Activated T-helper 1 cell treated with Interleukin-2 at 50 U/mL for 16 hours (primary cell): ENCODE data around the gene SPON2.

Experiments
- DNase-seq: peaks from one replicate; pipeline ENCODE4 v3.0.0-alpha.2; 2020; ENCODE audit warnings: low read depth

Gene SPON2

DNA sequence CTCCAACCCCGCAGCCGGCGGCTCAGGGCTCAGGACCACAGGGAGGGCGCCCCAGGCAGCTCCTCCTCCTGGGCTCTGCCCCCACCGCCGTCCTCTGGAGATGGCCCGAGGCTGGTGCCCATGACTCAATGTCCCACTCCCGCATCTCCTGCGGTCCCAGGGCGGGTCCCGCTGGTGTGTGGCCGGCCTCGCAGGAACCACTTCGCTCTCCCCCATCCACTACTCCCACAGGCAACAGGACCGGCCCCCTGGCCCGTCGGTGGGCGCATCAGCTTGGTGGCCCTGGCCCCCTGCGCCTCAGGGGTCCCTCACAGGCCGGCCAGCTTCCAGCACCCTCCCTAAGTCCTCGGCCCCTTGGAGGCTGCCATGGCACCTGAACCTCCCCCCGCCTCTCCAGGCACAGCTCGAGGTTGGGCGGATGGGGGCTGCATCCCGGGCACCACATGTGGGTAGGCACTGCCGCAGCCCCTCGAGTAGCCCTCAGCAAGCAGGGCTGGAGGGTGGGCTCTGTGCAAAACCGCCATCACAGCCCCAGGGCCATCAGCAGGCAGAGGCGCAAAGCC is 22.8 kb upstream of the SPON2 start:
- DNase-seq: no peak

DNA sequence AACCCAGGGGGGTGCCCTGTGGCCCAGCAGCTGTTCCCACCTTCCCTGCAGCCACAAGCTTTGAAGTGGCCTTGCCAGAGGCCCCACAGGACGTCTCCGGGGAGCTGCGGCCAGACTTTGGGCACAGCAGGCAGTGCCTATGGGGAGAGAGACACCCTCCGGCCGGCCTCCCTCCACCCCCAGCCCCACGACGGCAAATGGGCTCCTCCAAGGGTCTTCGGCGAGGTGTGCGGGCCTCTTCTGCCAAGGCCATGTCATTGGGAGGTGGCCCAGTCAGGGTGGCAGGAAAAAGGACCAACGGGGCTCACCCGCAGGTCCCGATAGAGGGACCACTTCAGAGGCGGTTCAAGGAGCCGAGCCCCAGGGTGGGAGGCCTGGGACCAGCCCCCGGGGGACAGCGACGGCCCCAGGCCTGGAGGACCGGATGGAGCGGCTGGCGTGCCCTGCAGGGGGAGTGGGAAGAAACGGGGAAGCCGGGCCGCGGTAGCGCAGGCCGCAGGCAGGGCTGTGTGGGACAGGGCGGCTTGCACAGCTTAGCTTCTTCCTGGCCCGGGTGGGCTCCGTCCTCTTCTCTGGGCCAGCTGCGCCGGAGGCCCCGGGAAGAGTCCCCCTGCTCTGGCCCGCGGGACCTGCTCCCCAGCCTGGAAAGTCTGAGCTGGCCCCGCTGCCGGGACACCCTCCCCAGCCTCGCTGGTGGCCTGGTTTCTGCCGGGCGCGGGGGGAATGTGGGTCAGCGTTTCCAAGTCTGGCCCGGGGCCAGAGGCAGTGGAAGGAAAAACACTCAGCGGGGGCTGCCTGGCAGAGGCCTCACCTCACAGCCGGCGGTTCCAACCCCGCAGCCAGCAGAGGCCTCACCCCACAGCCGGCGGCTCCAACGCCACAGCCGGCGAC is 21.9 kb upstream of the SPON2 start:
- no peak for DNase-seq

DNA sequence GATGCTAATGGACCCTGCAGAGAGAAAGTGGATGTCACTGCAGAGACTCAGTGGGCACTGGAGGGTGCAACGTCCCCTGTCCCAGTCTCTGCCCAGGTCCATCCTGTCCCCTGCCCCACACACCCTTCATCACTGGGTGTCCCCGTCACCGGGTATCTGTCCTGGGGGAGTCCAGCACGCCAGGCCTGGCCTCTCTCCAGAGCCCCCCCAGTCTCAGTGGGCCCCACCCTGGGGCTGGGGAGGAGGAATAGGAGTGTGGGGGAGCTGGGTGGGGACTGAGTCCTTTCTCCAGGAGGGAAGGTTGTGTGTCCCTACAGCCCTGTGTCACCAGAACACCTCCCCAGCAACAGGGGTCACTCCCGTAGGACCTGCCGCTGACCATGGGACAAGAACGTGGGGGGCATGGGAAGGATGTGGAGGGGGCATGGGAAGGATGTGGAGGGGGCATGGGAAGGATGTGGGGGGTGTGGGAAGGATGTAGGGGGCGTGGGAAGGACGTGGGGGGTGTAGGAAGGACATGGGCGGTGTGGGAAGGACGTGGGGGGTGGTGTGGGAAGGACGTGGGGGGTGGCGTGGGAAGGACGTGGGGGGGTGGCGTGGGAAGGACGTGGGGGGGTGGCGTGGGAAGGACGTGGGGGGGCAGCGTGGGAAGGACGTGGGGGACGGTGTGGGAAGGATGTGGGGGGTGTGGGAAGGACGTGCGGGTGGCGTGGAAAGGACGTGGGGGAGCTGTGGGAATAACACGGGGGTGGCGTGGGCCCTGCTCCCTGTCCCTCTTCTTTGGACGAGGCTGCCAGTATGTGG is 21.0 kb upstream of the SPON2 start:
- no peak for DNase-seq

DNA sequence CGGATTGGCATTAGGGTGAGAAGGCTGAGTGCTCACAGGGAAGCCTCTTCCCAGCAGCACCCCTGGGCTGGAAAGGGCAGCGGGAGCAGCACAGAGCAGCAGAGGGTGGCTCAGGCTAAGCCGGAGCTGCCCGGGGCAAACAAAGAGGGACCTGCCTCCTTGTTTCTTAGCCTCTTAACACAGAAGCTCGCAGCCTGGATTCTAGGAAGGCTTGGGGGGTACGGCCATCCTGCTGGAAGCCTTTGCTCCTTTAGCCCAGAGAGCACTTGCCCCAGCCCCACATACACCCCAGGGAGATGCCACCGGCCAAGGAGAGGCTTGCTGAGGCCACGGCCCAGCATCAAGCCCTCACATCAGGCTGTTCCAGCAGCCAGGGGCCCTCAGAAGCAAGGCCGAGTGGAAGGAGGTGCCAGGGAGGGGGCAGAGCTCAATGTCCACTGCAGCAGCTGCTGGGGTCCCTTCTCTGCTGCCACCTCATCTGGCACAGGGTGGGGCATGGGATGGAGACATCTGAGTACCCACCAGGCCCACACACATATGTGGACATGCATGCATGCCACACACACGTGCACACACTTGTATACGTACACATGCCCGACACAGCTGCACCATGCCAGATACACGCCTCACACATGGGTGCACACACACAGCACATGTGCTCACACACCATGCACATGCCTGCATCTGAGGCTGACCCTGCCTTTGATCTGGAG is 20.3 kb upstream of the SPON2 start:
- DNase-seq: no peak

DNA sequence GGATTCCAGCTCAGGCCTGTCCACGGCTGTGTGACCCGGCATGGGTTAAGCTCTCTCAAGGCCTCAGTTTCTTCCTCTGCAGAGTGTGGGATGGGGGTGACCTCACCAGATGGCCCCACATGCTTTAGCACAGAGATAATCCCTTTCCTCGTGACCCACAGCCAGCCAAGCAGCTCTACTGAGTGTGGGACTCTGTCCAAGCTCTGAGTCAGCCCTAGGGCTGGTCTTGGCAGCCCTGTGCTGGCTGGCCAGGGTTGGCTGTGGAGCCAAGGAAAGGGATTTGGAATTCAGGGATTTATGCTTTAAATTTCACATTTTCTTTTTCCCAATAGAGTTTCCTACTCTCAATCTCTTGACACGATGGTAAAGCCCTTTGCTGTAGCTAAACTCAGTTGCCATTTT is 19.7 kb upstream of the SPON2 start:
- no peak for DNase-seq

DNA sequence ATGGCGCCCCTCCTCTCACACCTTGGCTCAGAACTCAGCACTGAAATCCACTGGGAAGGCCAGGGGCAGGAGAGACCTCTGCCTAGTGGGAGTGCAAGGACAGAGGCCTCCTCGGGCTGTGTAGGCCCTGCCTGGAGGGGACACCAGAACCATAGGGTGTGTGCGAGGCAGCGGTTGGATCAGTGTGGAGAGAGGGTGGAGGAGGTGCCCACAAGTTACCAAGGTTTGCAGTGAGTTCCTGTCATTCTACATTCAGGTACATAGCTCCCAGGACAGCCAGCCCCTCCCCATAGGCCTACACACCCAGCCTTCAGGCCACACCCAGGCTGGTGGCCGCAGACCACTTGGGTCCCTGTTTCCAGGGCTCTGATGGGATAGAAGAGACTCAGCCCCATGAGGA is 19.2 kb upstream of the SPON2 start:
- no peak for DNase-seq

DNA sequence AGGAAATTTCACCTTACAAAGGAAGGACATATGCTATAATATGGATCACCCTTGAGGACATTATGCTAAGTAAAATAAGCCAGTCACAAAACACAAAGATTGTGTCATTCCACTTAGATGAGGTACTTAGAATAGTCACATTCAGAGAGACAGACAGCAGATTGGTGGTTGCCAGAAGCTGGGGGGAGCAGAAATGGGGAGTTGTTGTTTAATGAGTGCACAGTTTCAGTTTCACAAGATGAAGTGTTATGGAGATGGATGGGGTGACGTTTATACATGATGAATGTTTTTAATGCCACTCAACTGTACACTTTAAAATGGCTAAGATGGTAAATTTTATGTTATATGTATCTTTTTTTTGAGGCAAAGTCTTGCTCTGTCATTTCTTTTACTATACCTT is 14.8 kb upstream of the SPON2 start:
- DNase-seq: no peak

DNA sequence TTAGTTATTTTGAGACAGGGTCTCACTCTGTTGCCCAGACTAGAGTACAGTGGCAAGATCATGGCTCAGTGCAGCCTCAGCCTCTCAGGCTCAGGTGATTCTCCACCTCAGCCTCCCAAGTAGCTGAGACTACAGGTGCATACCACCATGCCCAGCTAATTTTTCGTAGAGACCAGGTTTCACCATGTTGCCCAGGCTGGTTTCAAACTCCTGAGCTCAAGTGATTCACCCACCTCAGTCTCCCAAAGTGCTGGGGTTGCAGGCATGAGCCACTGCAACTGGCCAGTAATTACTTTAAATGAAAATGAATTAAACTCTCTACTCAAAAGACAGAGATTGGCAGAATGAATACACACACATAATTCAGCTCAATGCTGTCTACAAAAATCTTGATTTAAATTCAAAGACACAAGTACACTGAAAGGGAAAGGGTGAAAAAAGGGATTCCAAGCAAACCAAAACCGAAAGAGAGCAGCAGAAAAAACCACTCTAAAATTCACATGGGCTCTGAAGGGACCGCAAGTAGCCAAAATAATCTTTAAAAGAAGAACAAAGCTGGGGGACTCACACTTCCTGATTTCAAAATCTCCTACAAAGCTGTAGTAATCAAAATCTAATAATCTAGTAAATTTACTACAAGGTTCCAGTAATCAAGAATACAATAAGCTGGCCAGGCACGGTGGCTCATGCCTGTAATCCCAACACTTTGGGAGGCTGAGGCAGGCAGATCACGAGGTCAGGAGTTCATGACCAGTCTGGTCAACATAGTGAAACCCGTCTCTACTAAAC is 11.8 kb upstream of the SPON2 start:
- DNase-seq: no peak

DNA sequence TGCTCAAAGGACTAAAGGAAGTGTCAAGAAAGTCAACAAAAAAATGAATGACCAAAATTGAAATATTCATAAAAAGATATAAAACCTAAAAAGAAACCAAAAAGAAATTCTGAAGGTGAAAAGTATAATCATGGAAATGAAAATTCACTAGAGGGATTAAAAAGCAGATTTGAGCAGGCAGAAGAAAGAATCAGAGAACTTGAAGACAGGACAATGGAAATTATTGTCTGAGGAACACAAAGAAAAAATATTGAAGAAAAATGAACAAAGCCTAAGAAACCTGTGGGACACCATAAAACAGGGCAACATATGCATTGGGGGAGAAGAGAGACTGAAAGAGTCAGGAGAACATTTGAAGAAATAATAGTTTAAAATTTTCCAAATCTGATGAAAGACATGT is 9.9 kb upstream of the SPON2 start:
- no peak for DNase-seq

DNA sequence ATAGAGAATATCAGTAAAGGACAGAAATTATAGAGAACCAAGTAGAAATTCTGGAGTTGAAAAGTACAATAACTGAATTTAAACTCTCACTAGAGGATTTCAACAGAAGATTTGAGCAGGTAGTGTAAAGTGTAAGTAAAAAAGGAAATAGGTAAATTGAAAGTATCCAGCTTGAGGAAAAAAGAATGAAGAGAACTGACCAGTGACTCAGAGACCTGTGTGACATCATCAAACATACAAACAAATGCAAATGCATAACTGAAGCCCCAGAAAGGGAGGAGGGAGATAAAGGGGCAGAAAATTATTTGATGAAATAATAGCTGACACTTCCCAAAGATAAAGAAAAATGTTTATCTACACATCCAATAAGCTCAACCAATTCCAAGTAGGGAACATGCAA is 8.3 kb upstream of the SPON2 start:
- no peak for DNase-seq

DNA sequence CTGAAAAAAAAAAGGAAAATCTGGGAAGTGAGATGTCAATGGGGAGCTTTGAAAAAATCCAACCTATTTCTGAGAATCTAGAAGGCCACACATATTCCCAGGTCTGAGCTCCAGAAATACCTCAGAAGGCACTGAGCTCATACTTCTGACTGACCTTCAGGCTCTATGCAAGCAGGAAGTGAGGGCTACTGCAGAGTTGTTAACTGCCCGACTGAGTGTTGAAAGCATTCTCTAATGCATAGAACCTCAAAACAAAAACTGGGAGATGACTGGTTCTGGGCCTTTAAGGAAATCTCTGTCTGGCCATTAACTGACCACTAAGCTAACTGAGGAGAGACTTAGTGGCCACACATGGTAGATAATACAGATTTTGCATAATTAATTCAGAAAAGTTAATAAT is 7.6 kb upstream of the SPON2 start:
- DNase-seq: no peak

DNA sequence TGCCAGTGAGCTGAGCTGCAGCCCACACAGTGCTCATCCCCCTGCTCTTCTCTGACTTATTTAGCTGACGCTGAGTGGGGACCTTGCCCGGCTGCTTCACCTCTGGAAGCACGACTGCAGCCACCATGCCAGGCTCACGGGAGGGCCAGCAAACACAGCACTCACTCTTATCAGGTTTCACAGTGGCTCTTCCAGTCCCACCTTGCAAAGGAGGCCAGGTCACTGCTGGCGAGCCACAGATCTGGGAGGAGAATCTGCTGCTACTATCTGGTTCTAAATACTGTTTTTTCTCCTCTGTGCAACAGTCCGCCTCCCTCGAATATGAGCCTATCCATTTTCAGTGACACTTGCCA is 6.7 kb upstream of the SPON2 start:
- no peak for DNase-seq

DNA sequence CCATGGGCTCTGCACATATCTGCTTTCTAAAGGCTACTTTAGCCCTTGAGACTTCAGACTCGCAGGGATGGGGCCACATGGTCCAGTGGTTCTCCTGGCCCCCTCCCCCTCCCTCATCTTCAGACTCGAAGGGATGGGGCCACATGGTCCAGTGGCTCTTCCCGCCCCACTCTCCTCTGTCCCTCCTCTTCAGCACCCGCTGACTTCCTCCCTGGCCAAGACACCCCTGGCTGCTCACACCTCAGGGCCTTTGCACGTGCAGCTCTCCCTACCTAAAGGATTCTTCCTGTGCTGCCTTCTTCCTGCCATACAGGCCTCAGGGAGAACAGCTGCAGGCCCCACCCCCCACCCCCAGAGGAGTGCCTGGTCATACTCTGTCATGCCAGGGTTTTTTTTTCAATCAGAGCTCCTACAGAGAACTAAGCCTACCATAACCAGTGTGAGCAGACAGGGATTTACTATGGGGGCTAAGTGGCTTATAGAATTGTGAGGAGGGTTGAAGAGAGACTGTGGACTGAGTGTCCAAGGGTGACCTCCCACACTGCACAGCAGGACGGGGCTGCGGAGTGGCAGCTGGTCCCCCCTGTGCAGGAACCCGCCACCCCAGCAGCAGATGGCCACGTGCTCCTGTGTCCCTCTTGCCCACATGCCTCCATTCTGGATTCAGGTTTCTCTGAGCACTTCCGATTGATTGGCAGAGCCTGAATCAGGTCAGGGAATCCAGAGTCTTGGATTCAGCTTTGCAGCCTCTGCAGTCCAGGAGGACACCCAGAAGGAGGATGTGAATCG is 6.1 kb upstream of the SPON2 start:
- no peak for DNase-seq

DNA sequence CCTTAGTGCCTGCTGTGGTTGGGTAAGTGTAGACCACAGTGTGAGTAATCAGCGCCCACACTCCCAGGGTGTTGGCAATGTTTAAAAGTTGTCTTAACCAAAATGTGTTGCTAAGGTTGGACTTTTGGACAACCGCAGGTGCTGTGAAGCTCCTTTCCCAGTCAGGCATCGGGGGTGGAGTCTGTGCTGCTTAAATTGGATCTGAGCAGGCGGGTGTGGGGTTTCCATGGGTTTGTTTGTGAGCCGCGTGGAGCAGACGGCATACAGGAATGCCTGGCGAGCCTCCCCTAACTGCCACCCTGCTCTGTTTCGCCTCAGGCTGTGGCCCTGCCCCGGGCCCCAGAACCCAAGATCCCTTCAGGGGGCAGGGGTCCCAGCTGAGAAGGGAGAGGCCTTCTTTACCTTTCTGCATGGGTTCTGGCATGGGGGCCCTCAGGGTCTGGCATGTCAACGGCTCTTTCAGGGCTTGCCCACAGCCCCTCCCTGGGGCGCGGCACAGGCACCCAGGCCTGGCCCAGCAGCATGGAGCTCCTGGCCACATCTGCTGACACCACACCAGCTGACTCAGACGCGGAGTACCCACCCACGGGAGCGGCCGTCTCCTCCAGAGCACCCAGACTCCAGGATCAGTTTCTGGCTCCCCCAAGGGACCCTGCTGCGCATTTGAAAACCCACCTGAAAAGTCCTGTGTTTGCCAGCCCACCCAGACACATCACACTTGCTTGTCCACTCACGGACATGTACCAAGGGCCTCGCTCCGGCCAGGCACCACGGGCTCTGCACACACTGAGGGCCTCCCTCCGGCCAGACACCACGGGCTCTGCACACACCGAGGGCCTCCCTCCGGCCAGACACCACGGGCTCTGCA is 5.1 kb upstream of the SPON2 start:
- DNase-seq: no peak

DNA sequence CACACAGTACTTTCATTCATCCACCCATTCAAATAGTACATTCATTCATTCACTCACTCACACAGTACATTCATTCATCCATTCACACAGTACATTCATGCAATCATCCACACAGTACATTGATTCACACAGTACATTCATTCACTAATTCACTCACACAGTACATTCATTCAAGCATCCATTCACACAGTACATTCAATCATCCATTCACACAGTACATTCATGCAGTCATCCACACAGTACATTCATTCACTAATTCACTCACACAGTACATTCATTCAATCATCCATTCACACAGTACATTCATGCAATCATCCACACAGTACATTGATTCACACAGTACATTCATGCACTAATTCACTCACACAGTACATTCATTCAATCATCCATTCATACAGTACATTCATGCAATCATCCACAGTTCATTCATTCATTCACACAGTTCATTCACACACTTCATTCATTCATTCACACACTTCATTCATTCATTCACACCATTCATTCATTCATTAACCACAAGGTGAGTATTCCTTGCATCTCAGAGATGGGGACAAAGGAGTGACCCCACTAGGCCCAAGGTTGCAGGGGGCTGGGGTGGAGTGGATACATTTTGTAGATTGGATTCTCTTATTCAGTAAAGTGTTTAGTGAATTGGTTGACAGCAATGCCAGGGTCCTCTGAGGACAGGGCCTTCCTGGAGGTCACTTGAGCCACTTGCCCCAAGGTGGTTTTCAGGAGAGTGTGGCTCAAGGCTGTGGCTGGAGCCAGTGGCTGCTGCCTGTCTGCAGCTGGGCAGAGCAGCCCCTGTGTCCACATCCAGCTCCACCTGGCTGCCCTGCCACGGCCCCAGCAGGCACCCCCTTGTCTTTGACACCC is 4.3 kb upstream of the SPON2 start:
- DNase-seq: no peak

DNA sequence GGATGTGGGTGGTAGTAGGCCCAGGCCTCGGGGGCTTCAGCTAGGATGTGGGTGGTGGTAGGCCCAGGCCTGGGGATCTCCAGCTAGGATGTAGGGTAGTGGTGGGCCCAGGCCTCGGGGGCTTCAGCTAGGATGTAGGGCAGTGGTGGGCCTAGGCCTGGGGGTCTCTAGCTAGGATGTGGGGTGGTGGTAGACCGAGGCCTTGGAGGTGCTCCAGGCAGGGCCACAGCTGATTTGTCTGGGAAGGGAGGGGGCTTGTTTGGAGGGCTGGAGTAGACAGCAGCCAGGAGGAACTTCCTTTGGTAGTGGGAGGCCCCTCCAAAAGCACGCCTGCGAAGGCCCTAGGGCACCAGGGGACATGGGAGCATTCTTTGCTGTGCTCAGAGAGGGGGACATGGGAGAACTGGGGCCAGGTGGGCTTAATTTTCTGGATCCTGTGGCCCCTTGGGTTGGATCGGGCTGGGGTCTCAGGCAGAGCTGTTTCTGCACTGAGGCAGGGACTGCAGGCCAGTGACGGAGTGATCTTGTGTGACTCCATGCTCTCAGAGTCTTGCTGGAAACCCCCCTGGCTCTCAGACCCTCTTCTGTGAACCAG is 3.3 kb upstream of the SPON2 start:
- DNase-seq: no peak

DNA sequence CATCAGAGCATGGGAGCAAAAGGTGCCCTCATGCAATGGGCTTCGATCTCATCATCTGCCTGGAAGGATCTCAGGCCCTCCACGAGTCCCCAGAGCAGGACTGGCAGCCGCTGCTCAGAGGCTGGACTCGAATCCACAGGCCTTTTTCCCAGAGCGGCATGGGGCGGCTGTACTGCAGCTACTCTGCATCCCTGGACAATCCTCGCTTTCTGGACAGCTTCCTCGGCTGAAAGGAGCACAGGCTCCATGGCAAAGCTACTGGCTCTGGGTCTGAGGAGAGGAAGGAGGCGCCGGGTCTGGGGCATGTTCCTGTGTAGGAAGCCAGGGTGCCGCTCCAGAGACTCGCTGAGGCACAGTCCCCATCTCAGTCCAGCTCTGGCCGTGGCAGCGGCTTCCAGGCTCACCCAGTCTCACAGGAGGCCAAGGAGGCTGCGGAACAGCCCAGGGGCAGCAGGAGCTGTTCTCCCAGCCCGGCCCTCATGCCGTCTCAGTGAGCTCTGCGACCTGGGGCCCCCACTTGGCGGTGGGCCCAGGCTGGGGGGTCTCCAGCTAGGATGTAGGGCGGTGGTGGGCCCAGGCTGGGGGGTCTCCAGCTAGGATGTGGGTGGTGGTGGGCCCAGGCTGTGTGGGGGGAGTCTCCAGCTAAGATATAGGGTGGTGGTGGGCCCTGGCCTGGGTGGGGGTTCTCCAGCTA is 2.7 kb upstream of the SPON2 start:
- DNase-seq: no peak
